ENCODE results near the gene EME1. TPM values are rescaled to one million over a fixed set of nuclear protein-coding genes. Genes with fewer than 3 reads are reported as not detected.

EME1 gene
- total RNA-seq, 1 donor from 2014 or later, result 3.6 TPM

DNA sequence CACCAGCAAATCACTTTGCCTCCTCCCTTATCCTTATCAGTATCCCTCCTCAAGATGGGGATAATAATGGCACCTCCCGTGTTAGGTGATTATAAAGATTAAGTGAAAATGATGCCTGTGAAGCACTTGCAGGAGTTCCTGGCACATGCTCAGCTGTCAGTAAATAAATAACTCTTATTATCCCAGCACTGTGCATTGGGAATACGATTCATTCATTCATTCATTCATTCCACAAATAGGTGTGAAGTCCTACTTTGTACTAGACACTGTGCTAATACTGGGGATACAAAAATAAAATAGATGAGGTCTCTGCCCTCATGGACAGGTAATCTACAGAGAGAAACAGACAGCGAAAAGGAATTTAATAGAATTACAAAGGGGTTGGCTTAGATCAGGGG, 25.1 kb upstream of the EME1 start:
- DNase-seq, result no peak

GRCh38 chr17:50348522-50349242, 24.3 kb upstream of the EME1 start:
- no peak for DNase-seq

GRCh38 chr17:50349243-50349600, 23.8 kb upstream of the EME1 start:
- DNase-seq, result no peak

DNA sequence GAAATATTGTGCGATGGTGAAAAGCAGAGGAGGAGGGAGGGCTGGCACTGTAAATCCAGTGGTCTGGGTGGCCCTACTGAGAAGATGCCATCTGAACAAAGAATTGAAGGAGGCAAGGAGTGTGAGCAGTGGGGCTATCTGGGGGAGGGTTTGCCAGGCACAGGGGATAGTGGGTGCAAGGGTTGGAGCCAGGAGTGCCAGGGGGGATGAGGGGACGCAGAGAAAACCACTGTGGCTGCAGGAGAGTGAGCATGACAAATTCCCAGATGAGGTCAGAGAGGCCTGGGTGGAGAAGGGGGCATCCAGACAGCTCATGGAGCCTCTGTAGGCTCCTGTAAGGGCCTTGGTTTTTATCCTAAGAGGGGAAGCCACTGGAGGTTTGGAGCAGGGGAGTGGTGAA, 22.3 kb upstream of the EME1 start:
- no peak for DNase-seq

- DNase-seq, result no peak
Measured at GRCh38 chr17:50352072-50352692, 20.8 kb upstream of the EME1 start.

- no peak for DNase-seq
Measured at GRCh38 chr17:50352693-50353599, 20.1 kb upstream of the EME1 start.

DNA sequence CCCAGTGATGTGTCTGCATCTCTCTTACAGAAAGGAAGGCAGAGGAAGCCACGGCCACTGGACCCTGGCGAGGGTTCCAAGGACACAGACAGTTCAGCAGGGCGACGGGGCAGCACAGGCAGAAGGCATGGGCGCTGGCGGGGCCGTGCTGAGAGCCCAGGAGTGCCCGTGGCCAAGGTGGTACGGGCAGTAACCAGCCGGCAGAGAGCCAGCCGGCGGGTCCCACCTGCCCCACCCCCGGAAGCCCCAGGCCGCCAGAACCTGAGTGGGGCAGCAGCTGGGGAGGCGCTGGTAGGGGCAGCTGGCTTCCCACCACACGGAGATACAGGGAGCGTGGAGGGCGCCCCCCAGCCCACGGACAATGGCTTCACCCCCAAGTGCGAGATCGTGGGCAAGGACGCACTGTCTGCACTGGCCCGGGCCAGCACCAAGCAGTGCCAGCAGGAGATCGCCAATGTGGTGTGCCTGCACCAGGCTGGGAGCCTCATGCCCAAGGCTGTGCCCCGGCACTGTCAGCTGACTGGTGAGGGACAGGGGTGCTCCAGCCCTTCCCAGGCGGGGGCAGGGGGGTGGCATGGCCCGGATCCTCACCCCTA, 19.3 kb upstream of the EME1 start:
- no peak for DNase-seq

DNA sequence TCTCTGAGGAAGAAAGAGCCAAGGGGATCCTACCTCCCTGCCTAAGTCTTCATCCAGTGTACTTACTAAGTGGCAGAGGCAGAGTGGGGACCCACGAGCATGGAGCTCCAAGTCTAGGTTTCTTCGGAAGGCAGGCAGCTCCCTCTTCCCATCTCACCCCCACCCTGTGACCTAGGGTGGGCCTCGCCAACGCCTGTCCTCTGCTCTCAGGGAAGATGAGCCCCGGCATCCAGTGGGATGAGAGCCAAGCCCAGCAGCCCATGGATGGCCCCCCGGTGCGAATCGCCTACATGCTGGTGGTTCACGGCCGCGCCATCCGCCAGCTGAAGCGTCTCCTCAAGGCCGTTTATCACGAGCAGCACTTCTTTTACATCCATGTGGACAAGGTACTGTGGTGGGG, 18.8 kb upstream of the EME1 start:
- no peak for DNase-seq

GRCh38 chr17:50354776-50355175, 18.3 kb upstream of the EME1 start:
- no peak for DNase-seq

GRCh38 chr17:50355336-50355700, 17.7 kb upstream of the EME1 start:
- DNase-seq, result no peak

- DNase-seq, result no peak
Measured at GRCh38 chr17:50355701-50356341, 17.2 kb upstream of the EME1 start.

DNA sequence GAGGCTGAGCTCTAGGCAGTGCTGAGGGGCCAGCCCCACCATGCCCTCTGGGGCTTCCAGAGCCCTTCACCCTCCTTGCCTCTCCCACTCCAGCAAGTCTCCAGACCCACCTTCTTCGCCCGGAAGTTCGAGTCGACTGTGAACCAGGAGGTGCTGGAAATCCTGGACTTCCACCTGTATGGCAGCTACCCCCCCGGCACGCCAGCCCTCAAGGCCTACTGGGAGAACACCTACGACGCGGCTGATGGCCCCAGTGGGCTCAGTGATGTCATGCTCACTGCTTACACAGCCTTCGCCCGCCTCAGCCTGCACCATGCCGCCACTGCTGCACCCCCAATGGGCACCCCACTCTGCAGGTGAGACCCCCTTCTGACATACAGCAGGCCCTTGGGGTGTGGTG, 16.6 kb upstream of the EME1 start:
- DNase-seq, result no peak

DNA sequence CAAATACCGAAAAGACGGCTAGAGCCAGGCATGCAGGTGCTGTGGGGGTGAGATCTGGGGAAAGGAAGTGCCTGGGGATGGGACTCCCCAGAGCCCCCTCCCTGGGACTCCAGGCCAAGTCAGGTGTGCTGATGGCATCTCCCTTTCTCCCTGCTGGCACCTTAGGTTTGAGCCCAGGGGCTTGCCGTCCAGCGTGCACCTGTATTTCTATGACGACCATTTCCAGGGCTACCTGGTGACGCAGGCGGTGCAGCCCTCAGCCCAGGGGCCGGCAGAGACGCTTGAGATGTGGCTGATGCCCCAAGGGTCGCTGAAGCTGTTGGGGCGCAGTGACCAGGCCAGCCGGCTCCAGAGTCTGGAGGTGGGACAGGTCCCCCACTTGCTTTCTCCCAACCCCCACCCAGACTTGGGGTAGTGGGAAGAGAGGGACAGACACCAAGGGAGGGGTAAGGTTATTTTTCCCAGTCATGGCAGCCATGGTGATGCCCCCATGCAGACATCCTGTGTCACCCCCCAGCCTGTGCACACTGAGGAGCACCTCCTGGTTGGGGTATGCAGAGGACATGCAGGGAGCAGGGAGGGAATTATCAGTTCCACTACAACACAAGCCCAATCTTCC, 16.0 kb upstream of the EME1 start:
- DNase-seq, result no peak

DNA sequence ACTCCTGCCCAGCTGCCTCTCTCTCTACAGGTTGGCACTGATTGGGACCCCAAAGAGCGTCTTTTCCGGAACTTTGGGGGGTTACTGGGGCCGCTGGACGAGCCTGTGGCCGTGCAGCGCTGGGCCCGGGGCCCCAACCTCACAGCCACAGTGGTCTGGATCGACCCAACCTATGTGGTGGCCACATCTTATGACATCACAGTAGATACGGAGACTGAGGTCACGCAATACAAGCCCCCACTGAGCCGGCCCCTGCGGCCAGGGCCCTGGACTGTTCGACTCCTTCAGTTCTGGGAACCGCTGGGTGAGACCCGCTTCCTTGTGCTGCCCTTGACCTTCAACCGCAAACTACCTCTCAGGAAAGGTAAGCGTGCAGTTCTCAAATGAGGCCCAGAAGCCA, 14.9 kb upstream of the EME1 start:
- no peak for DNase-seq

DNA sequence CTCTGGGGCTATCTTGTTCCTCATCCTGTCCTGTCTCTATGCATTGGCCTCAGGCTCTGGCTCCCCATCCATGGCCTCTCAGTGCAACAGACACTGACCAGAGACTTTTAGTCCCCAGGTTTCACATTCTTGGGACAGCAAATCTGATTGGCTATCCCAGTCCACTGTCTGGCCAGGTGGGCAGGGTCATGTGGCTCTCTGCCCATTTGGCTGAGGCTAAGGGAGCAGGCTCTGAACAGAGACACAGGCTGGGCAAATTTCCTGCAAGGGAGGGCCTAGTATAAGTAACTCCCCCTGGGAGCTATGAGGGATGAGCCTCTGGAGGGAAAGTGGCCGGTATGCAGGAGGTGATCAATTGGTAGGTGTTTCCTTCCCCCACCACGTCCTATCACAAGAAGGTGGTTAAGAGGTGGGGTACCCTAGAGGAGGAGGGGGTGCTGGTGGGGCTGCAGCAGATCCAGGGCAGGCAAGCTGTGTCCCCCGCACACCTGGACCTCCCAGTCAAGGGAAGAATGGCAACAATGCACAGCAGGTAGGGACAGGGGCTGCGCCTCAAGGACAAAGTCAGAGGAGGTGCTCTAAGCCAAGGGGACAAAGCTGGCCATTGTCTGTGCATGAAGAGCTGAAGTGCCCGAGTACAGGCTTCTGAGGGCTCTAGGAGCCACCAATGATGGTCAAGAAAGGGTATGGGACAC, 13.9 kb upstream of the EME1 start:
- no peak for DNase-seq

- no peak for DNase-seq
Measured at GRCh38 chr17:50359998-50360461, 13.0 kb upstream of the EME1 start.

- no peak for DNase-seq
Measured at GRCh38 chr17:50360486-50361115, 12.4 kb upstream of the EME1 start.

DNA sequence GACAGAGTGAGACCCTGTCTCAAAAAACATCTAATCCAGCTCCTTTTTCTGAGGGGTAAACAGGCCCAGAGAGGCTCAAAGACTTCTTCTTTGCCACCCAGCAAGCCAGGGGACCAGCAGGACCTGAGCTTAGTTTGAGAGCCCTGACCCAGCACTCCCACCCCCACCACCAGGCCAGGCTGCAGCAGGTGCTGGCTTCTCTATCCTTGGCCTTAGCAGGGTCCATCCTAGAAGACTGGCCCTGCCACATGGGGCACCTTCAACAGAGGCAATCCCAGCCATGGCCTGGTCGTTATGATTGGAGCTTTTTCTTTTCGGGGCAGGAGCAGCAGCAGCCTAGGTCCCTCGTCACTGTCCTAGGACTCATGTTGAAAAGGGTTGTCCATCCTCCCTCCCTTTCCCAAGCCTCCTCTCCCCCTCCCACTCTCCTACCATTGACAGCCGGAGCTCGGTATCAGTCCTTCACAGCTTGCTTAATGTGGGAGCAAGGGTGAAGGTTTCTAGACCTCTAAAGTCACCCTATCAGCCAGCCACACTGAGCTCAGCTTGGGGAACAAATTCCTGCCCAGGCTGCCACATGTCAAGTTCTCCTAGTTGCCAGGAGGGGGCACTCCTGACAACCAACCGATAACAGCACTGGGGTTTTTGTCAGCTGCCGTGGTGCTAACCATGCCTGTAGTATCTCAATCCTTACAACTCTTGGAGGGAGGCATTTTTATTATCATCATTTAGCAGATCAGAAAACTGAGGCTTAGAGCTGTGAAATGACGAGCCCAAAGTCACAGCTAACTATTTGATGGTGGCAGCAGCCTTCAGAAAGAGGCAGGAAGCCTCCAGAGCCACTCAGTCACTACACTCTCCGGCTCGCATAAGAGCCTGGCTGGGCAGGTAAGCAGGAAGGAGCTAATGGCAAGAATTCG, 11.2 kb upstream of the EME1 start:
- DNase-seq, result peak; percentile 20

DNA sequence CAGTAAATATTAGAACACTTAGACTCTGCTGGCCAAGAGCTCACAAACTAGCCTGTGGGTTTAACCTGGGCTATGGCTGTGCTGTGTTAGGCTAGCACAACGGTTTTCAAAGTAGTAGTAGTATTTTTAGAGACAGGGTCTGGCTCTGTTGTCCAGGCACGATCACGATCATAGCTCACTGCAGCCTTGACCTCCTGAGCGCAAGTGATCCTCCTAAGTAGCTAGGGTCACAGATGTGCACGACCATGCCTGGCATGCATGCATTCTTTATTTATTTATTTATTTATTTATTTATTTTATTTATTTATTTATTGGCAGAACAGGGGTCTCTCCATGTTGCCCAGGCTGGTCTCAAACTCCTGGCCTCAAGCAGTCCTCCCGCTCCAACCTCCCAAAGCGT, 10.4 kb upstream of the EME1 start:
- no peak for DNase-seq
